Erythroblast (primary cell): ENCODE results near the gene OPTN.

Experiments
- GATA1 ChIP-seq: IDR thresholded peaks from 2 replicates; pipeline ENCODE4 v1.6.1; 2011; ENCODE audit warnings: low read depth, mild to moderate bottlenecking, control low read depth, low read length, moderate library complexity
- POLR2A ChIP-seq: IDR thresholded peaks from 2 replicates; pipeline ENCODE4 v1.6.1; 2011; ENCODE audit warnings: mild to moderate bottlenecking, low read length

- TF ChIP-seq POLR2A (no peak), GATA1 (no peak)
These were observed 82.5 kb downstream of the OPTN start for GRCh38 chr10:13182424-13182823.
